SJSA1 (cell line): ENCODE results near the gene CCDC33. TPM values are rescaled to one million over a fixed set of nuclear protein-coding genes. Genes with fewer than 3 reads are reported as not detected.

Source experiments
- DNase-seq, 2 experiments: peaks; one replicate each; pipeline ENCODE4 v3.0.0-alpha.2; 2015 to 2020; ENCODE audit warnings: low spot score in 2 of 2, low read depth in 1 of 2
- H3K27ac ChIP-seq: fragments of 250-450 bp; sonication (Bioruptor Pico); 2 replicates; pipeline ENCODE4 v1.5.1; 2020; ENCODE audit warnings: mild to moderate bottlenecking, moderate library complexity
- H3K27me3 ChIP-seq: fragments of 250-450 bp; sonication (Bioruptor Pico); replicated peaks from 2 replicates; pipeline ENCODE4 v1.5.1; 2020; ENCODE audit warnings: mild to moderate bottlenecking, moderate library complexity
- H3K36me3 ChIP-seq: fragments of 250-450 bp; sonication (Bioruptor Pico); 2 replicates; pipeline ENCODE4 v1.5.1; 2020; ENCODE audit warnings: mild to moderate bottlenecking
- H3K4me1 ChIP-seq: fragments of 250-450 bp; sonication (Bioruptor Pico); replicated peaks from 2 replicates; pipeline ENCODE4 v1.6.1; 2021; ENCODE audit warnings: mild to moderate bottlenecking
- H3K4me3 ChIP-seq: fragments of 250-450 bp; sonication (Bioruptor Pico); 2 replicates; pipeline ENCODE4 v1.5.1; 2020; ENCODE audit warnings: mild to moderate bottlenecking
- H3K9me3 ChIP-seq: fragments of 250-450 bp; sonication (Bioruptor Pico); replicated peaks from 2 replicates; pipeline ENCODE4 v1.5.1; 2020; ENCODE audit warnings: mild to moderate bottlenecking
- total RNA-seq: library from RNA; depleted of rRNA; stranded (reverse); fragments of >200 nt; shearing (Covaris generic); gene quantifications from 2 replicates; pipeline ENCODE4 v1.2.3, GENCODE V29; 2014

Gene CCDC33
- total RNA-seq, 1 experiment from 2014 or later: not detected

DNA sequence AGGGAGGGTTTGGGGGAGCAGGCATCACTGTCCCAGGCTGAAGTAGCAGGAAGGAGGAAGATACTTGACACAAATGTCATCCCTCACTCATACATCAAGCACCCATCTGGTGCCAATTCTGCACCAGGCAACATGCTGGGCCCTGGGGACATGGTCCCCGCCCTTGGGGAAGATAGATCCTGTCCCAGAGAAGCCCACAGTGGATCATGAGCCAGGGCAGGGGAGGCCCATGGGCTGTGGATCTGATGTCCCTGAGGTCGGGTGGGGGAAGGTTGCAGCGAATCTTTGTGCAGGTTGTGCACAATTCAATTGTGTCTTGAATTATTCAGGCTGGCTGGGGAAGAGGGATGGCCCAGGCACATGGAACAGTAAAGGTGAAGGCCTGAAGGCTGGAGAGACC, 6.4 kb upstream of the CCDC33 start:
- Histone ChIP-seq H3K4me3 (no peak overlapping the region), H3K4me1 (no peaks in the 10 kb centered on the region), H3K9me3 (no peaks in the 10 kb centered on the region), H3K27me3 (no peaks in the 10 kb centered on the region), H3K27ac (no peak overlapping the region), H3K36me3 (no peaks in the 10 kb centered on the region)
- no peak for DNase-seq

DNA sequence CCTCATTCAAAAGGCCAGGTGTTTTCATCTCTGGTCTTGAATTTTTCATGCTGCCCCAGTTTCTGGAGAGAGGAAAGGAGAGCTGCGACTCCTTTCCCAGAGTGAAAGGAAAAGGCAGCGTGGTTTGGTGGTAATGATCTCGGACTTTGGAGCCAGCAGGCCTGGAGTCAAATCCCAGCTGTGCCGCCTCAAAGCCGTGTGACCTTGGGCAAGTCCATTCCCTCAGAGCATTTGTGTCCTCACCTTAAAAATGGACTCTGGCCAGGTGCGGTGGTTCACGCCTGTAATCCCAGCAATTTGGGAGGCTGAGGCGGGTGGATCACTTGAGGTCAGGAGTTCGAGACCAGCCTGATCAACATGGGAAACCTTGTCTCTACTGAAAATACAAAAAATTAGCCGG, 4.7 kb upstream of the CCDC33 start:
- H3K4me3 ChIP-seq: no peak overlapping the region
- H3K4me1 ChIP-seq: no peaks in the 10 kb centered on the region
- no peaks in the 10 kb centered on the region for H3K36me3 ChIP-seq
- no peak overlapping the region for H3K27ac ChIP-seq
- DNase-seq: no peak
- no peaks in the 10 kb centered on the region for H3K9me3 ChIP-seq
- no peaks in the 10 kb centered on the region for H3K27me3 ChIP-seq

DNA sequence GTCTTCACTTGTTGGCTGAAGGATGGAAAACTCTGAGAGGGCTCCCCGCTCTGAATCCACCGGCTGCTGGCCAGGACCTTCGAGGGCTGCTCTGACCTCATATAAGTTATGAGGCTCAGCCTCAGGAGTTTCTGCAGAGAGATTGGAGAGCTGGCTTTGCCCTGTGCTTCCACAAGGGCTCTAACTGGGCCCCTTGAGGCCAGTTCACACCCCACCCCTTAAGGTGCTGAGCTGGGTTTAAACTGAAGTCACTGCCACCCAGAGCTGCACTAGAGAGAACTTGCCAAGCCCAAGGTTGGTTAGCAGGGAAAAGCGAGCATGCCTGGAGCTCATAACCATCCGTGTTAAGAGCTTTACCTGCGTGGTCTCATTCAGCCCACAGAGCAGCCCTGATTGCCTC, 2.8 kb upstream of the CCDC33 start:
- H3K27ac ChIP-seq: no peak overlapping the region

DNA sequence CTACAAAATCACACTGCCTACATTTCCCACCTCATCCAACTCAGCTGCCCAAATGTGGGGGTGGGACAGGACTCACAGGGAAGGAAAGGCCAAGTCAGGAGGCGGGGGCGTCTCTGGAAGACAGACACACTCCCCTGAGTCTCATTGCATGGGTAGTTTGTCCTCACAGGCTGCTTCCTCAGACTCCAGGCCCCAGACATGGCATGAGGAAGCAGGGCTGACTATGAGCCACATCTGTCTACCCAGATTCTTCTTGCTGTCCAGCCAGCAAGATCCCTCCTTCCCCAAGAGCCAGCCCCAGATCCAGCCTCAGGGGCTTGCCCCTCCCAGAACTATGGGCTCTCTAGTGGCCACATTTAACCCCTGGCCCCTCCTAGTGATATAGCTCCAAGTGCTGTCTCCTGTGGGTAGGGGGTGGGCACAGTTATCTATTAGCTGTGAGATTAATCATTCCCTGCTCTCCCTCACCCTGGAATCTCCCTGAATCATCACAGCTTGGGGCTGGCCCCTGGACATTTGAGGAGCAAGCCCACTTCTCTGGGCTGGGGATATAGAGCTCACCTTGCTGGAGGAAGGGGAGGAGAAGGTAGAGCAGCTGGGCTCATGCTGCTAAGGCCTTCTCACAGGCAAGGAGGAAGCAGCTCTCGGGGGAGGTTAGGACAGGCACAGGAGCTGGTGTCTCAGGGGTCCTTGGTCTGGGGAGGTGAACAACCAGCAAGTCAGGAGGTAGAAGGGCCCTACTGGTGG, 2.1 kb upstream of the CCDC33 start:
- no peaks in the 10 kb centered on the region for H3K9me3 ChIP-seq
- no peak overlapping the region for H3K27ac ChIP-seq
- no peaks in the 10 kb centered on the region for H3K27me3 ChIP-seq
- no peaks in the 10 kb centered on the region for H3K36me3 ChIP-seq
- no peak for DNase-seq
- H3K4me1 ChIP-seq: peaks cover 4% of the 10 kb centered on the region
- H3K4me3 ChIP-seq: no peak overlapping the region

More for the DNA sequence above, 2.8 kb upstream of the CCDC33 start:
- no peaks in the 10 kb centered on the region for H3K4me1 ChIP-seq
- no peaks in the 10 kb centered on the region for H3K9me3 ChIP-seq
- no peaks in the 10 kb centered on the region for H3K36me3 ChIP-seq
- no peak overlapping the region for H3K4me3 ChIP-seq
- no peak for DNase-seq
- no peaks in the 10 kb centered on the region for H3K27me3 ChIP-seq

DNA sequence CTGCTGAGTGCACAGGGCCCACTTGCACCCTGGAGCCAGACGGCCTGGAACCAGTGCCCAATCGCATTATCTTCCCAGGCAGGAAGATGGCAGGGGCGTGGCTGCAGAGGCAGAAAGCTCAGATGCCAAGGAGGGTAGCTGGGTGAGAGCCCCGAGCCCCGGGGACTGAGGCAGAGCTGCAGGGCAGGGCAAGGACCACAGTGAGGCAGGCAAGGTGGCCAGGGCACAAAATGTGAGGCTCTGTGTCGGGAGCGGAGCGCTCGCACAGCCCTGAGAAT, 1.6 kb upstream of the CCDC33 start:
- Histone ChIP-seq H3K4me1 (peaks cover 10% of the 10 kb centered on the region), H3K36me3 (no peaks in the 10 kb centered on the region), H3K27me3 (no peaks in the 10 kb centered on the region), H3K9me3 (no peaks in the 10 kb centered on the region), H3K27ac (no peak overlapping the region), H3K4me3 (no peak overlapping the region)
- no peak for DNase-seq

DNA sequence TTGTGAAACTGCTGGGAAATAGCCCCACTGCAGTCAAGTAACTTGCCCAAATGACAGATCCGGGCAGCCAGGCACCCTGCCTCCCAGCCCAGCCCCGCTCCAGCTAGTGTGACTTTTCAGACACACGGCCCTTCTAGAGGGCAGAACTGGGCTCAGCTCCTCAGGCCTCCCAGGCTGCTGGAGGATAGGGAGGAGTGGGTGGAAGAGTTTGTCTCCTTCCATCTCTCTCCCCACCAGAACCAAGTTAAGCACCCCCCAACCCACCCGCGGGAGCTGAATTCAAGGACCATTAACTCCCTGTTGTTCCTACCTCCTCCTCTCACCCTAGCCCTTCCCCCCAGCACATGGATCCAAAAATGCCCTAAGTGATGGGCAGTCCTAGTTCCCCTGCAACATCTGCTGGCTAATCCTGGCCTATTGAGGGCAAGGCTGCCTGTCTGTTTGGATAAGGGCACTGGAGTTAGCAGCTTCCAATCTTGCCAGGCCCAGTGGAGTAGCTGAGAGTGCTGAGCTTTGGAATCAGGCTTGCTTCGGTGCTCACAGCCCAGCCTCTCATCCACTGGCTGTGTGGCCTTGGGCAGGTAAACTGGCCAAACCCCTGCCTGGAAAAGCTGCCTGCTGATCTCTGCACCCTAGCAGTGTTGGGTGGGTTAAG, 3.1 kb downstream of the CCDC33 start:
- Histone ChIP-seq H3K36me3 (no peaks in the 10 kb centered on the region), H3K27me3 (no peaks in the 10 kb centered on the region), H3K4me1 (peaks cover 46% of the 10 kb centered on the region), H3K4me3 (no peak overlapping the region), H3K27ac (no peak overlapping the region), H3K9me3 (no peaks in the 10 kb centered on the region)
- no peak for DNase-seq

DNA sequence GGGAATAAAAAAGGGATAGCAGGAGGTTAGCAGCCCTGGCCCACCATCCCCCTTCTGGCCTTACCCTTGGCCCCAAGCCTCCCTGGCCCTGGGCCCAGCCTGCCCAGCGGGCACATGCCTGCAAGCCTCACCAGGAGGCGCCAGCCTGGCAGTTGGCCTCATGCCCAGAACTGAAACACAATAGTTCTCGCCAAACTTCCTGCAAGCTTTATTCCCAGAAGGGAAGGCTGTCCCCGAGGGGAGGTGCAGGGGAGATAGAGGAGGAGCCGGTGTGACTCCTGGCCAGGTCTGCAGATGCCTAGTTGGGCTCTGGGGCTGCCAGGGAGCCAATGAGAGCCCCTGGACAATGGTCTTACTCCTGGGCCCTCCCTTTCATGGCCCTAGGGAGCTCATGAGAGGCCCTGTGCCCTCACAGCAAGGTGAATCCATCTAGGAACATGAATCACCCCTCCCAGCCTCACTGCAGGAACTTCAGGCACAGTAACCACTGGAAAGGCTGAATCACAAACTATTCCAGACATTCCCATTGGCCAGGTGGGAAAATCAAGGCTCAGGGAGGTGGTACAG, 4.0 kb downstream of the CCDC33 start:
- no peaks in the 10 kb centered on the region for H3K36me3 ChIP-seq
- H3K4me3 ChIP-seq: no peak overlapping the region
- H3K9me3 ChIP-seq: no peaks in the 10 kb centered on the region
- H3K4me1 ChIP-seq: peaks cover 46% of the 10 kb centered on the region
- H3K27me3 ChIP-seq: no peaks in the 10 kb centered on the region
- H3K27ac ChIP-seq: no peak overlapping the region
- DNase-seq: peak; percentile 90 to 96

DNA sequence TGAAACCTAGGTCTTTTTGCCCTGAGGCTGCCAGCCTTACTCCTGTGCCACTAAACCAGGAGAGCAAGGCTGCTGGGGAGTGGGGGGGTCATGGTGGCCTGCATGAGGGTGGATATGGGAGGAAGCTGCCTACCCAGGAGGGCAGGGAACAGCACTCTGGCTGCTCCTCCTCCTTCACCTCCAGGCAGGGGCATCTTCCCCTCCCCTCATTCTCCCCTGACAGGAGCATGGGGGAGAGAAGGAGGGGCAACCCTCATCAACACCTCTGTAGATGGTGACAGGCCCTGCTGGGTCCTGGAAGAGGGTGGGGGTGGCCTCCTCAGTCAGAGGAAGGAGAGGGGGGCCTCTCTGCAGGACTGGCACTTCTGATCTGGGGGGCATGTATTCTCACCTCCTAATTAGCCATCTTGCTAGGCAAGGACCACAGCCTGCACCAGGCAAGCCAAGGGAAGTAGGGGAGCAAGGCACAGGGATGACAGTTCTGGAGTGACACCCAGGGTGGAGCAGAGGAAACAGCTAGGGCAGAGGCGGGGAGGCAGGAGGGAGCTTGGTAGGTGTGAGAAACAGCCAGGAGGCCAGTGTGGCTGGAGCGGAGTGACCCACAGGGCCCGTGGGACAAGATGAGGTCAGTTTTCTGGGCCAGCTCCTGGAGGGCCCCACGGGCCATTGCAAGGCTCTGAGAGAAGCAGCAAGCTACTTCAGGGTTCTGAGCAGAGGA, 4.9 kb downstream of the CCDC33 start:
- Histone ChIP-seq H3K27me3 (peaks cover under 1% of the 10 kb centered on the region), H3K27ac (no peak overlapping the region), H3K9me3 (no peaks in the 10 kb centered on the region), H3K4me3 (no peak overlapping the region), H3K4me1 (peaks cover 46% of the 10 kb centered on the region), H3K36me3 (no peaks in the 10 kb centered on the region)
- no peak for DNase-seq

DNA sequence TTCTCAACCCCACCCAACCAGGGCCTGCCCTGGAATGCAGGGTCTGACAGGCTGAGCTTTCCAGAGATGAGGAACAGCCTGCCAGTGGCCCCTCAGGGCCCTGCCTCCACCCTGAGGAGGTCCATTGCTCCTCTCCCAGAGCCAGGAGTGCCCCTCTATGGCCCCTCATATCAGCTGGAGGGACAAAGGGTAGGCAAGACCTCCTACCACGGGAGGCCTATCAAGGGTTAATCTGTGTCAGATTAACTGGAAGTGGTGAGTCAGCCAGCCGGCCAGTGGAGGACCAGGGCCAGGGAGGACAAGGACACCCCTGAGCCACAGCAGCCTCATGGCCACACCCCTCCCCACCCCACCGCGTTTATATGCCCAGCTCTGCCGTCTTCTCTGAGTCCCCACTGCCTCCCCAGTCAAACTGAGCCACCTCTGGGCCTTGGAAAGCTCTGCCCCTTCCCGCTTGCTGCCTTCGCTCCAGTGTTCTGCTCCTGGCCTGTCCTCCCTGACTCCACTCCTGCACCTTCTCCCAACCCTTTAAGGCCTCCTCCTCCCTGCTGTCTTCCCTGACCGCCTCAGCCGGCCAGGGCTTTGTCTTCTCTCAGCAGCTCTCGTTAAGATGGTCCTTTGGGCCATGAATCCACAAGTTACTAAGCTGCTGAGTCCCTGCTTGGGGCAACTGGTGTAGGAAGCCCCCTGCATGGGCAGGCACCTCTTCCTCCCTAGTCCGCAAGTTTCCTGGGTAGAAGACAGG, 6.5 kb downstream of the CCDC33 start:
- H3K4me1 ChIP-seq: peaks cover 46% of the 10 kb centered on the region
- peaks cover 4% of the 10 kb centered on the region for H3K27me3 ChIP-seq
- H3K9me3 ChIP-seq: no peaks in the 10 kb centered on the region
- no peak overlapping the region for H3K4me3 ChIP-seq
- DNase-seq: peak; percentile 69 to 89
- peak overlapping the region; percentile 66 for H3K27ac ChIP-seq
- H3K36me3 ChIP-seq: no peaks in the 10 kb centered on the region

DNA sequence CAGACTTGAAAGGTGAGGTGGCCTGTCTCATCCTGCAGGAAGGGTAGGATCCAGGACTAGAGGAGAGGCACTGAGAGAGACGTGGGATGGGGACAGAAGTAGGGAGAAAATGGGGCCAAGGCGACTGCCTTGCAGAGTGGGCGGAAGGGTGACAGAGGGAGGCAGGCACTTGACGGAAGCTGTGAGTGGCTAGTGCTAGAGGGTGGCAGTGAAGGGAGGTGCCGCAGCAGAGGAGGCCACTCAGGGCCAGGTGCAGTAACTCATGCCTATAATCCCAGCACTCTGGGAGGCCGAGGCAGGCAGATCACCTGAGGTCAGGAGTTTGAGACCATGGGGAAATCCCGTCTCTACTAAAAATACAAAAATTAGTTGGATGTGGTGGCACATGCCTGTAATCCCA, 7.3 kb downstream of the CCDC33 start:
- Histone ChIP-seq H3K4me1 (peaks cover 46% of the 10 kb centered on the region), H3K27ac (no peak overlapping the region), H3K4me3 (no peak overlapping the region), H3K27me3 (peaks cover 4% of the 10 kb centered on the region), H3K36me3 (no peaks in the 10 kb centered on the region), H3K9me3 (no peaks in the 10 kb centered on the region)
- no peak for DNase-seq

DNA sequence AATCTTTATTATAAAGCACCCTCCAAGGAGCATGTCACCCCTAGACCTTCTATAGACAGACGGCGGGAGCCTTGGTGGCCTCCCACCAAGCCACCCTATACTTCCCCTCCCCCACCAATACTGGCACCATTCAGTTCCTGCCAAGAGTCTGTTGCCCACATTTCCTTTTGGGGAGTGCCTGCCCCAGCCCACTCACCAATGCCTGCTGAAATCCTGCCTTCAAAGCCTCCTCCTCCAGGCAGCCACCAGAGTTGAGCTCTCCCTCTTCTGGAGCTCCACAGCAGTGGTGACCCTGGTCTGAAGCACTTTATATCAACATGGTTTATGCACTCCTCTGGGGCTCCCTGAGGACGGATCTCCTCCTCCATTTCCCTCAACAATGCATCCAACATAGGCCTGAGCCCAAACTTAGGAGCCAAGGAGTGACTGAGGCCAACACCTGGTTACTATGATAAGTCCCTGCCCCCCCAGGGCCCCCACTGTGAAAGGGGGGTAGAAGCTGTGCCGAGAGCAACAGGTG, 8.8 kb downstream of the CCDC33 start:
- H3K9me3 ChIP-seq: no peaks in the 10 kb centered on the region
- no peaks in the 10 kb centered on the region for H3K36me3 ChIP-seq
- H3K4me1 ChIP-seq: peaks cover 32% of the 10 kb centered on the region
- no peak overlapping the region for H3K27ac ChIP-seq
- no peak overlapping the region for H3K4me3 ChIP-seq
- no peak for DNase-seq
- peaks cover 8% of the 10 kb centered on the region for H3K27me3 ChIP-seq

DNA sequence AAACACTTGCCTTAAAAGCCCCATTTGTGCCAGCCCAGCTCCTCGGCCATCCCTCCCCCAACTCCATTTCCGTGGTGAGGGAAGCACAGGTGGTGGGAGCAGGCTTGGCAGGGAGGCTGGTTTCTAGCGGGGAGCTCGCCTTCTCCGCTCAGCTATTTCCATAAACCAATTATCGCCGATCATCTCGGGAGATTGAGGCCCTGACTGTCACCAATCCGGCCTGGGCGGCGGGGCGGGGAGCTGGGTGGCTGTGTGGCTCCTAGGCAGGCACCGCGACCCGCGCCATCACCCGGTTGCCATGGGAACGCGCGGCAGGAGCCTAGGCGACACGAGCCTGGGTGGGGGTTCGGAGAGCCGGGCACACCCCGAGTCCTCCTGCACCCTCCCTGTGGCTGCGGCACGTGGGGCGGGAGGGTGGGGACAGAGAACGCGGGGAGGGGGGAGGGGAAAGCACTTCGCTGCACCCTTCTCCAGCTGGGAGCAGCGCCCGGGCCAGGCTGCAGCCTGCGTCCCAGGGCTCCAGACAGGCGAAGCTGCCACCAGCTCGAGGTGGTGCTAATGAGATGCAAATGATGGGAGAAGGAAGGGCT, 9.3 kb downstream of the CCDC33 start:
- Histone ChIP-seq H3K27me3 (peaks cover 8% of the 10 kb centered on the region), H3K4me1 (peaks cover 27% of the 10 kb centered on the region), H3K9me3 (no peaks in the 10 kb centered on the region), H3K36me3 (no peaks in the 10 kb centered on the region), H3K4me3 (no peak overlapping the region), H3K27ac (no peak overlapping the region)
- DNase-seq: no peak

DNA sequence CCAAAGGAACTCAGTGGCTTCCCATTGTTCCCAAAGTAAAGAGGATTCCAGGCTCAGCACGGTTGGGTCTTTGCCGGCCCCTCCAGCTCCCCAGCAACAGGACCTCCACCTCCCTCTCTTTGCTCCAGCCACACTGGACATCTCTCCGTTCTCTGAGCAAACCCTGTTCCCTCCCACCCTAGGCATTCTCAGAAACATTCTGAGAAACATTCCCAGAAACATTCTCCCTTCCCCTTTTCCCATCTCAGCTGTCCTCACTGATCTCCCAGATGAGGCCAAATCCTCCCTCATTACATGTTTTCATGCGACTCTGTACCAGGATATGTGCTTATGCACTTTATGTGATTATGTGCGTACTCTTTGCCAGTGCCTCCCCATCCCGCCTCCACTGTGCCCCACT, 14.1 kb downstream of the CCDC33 start:
- H3K27ac ChIP-seq: no peak overlapping the region
- no peaks in the 10 kb centered on the region for H3K36me3 ChIP-seq
- H3K4me3 ChIP-seq: no peak overlapping the region
- DNase-seq: no peak
- H3K27me3 ChIP-seq: peaks cover 8% of the 10 kb centered on the region
- no peaks in the 10 kb centered on the region for H3K9me3 ChIP-seq
- H3K4me1 ChIP-seq: no peaks in the 10 kb centered on the region
